ENCODE results near the gene CCN5. TPM values are rescaled to one million over a fixed set of nuclear protein-coding genes. Genes with fewer than 3 reads are reported as not detected.

Gene CCN5
- polyA plus RNA-seq, 1 experiment: 2.0 TPM

DNA sequence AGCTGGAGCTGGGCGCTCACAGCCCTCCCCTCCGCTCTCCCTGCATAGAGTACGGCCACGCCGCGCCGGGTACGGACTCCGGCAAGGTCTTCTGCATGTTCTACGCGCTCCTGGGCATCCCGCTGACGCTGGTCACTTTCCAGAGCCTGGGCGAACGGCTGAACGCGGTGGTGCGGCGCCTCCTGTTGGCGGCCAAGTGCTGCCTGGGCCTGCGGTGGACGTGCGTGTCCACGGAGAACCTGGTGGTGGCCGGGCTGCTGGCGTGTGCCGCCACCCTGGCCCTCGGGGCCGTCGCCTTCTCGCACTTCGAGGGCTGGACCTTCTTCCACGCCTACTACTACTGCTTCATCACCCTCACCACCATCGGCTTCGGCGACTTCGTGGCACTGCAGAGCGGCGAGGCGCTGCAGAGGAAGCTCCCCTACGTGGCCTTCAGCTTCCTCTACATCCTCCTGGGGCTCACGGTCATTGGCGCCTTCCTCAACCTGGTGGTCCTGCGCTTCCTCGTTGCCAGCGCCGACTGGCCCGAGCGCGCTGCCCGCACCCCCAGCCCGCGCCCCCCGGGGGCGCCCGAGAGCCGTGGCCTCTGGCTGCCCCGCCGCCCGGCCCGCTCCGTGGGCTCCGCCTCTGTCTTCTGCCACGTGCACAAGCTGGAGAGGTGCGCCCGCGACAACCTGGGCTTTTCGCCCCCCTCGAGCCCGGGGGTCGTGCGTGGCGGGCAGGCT is 35.1 kb downstream of the CCN5 start:
- TF ChIP-seq, protein P1, sequence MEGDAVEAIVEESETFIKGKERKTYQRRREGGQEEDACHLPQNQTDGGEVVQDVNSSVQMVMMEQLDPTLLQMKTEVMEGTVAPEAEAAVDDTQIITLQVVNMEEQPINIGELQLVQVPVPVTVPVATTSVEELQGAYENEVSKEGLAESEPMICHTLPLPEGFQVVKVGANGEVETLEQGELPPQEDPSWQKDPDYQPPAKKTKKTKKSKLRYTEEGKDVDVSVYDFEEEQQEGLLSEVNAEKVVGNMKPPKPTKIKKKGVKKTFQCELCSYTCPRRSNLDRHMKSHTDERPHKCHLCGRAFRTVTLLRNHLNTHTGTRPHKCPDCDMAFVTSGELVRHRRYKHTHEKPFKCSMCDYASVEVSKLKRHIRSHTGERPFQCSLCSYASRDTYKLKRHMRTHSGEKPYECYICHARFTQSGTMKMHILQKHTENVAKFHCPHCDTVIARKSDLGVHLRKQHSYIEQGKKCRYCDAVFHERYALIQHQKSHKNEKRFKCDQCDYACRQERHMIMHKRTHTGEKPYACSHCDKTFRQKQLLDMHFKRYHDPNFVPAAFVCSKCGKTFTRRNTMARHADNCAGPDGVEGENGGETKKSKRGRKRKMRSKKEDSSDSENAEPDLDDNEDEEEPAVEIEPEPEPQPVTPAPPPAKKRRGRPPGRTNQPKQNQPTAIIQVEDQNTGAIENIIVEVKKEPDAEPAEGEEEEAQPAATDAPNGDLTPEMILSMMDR (IDR thresholded peaks at IDR 0.05; ENCODE audit: insufficient read depth, low read depth, low read length): 0 out of 2 replicates have a peak, but pooled peaks have one; percentile 12
- no peak for DNase-seq (ENCODE audit: low read depth)
- H3K36me3 ChIP-seq (ENCODE audit: control insufficient read depth, insufficient read depth, low read length): no peaks in the 10 kb centered on the region
- ChIA-PET POLR2A (no interaction called here), CTCF (interaction anchor here (0.9 to 1.6 kb wide), 2 partner anchors 21 to 116 kb away, joined by 3 to 5 read pairs; no protein-coding TSS in a partner anchor)
- H3K4me3 ChIP-seq (ENCODE audit: low read depth, low read length): no peak overlapping the region
- peaks cover 10% of the 10 kb centered on the region for H3K27me3 ChIP-seq (ENCODE audit: control insufficient read depth, insufficient read depth, low read length)

DNA sequence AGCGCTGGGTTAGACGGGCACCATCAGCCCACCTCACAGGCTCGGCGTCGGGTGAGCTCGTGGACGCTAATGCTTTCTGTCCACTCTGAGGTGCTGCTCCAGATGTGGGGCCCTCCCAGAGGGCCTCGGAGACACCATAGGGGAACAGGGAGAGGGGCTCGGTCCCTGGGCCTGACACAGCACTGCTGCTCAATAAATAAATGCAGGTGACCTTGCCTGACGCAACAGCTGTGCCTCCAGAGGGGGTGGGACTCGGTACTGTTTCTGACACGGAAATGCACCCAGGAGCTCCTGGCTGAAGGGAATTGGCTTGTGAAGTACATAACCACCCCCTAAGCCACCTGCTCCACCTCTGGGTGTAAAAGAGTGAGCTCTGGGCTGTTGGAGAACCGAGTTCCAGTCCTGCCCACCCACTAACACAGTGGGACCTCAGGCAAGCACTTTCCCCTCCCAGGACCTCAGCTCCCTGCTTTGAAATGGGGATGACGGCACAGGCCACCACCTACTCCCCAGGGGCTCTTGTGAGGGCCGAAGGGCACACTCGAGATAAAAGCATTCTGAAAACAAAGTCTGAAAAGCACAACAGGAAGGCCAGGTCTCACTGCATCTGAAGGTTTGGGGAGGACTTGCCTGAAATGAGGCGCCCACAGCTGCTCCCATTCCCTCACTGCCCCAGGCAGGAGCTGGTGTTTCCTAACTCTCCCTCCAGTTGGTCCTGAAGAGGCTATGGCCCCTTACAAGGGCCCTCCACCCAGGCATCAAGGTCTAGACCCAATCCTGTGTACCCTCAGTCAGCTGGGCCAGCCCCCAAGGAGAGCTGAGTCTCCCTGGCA is 37.1 kb downstream of the CCN5 start:
- Histone ChIP-seq H3K27me3 (ENCODE audit: control insufficient read depth, insufficient read depth, low read length) (peaks cover 8% of the 10 kb centered on the region), H3K4me3 (ENCODE audit: low read depth, low read length) (no peak overlapping the region), H3K36me3 (ENCODE audit: control insufficient read depth, insufficient read depth, low read length) (no peaks in the 10 kb centered on the region)
- TF ChIP-seq, protein P1 (IDR thresholded peaks at IDR 0.05; ENCODE audit: insufficient read depth, low read depth, low read length): no peak
- CTCF ChIA-PET: interaction anchor here (0.9 to 2.0 kb wide), 7 partner anchors 18 to 122 kb away, joined by 3 to 5 read pairs (median 4); no protein-coding TSS in a partner anchor
- POLR2A ChIA-PET: no interaction called here
- DNase-seq (ENCODE audit: low read depth): no peak

GRCh38 chr20:44754554-44754953 is 39.4 kb downstream of the CCN5 start:
- H3K27me3 ChIP-seq (ENCODE audit: control insufficient read depth, insufficient read depth, low read length): peaks cover 5% of the 10 kb centered on the region; the same call in 1 of the 2 replicates
- TF ChIP-seq, protein P1 (IDR thresholded peaks at IDR 0.05; ENCODE audit: insufficient read depth, low read depth, low read length): no peak
- ChIA-PET CTCF (interaction anchor here (1.5 to 2.0 kb wide), 2 partner anchors 8 to 11 kb away, joined by 4 to 10 read pairs; partner anchors contain the start of gene KCNK15), POLR2A (no interaction called here)
- DNase-seq (ENCODE audit: low read depth): no peak
- H3K4me3 ChIP-seq (ENCODE audit: low read depth, low read length): no peak overlapping the region
- H3K36me3 ChIP-seq (ENCODE audit: control insufficient read depth, insufficient read depth, low read length): no peaks in the 10 kb centered on the region

DNA sequence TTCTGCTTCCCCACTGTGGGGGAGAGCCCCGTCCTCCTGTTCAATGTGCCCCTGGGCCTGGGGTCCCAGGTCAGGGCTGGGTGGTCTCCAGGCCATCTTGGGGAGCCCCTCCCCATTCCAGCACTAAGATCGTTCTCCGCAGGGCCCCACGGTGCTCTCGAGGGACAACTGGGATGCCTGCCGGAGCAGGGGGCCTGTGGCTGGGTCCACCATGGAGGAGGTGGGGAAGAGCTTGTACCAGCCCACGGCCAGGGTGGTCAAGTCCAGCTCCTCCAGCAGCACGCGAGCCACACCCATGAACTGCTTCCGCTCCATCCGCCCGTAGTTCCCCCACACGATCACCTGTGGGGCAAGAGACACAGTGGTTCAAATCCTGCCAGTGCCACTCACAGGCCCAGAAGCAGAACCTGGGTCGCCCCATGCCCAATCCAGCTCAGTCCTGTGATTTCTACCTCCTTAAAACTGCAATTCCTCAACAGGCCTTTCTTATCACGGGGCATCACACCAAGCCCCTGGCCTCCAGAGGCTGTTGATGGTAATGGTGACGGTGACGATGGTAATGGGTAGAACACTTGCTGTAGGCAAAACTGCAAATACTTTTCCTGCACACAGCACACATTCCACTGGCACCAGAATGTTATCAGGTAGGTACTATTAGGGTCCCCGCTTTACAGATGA is 41.0 kb downstream of the CCN5 start:
- no peaks in the 10 kb centered on the region for H3K36me3 ChIP-seq (ENCODE audit: control insufficient read depth, insufficient read depth, low read length)
- H3K27me3 ChIP-seq (ENCODE audit: control insufficient read depth, insufficient read depth, low read length): peaks cover 7% of the 10 kb centered on the region
- TF ChIP-seq, protein P1 (IDR thresholded peaks at IDR 0.05; ENCODE audit: insufficient read depth, low read depth, low read length): no peak
- no peak overlapping the region for H3K4me3 ChIP-seq (ENCODE audit: low read depth, low read length)
- CTCF ChIA-PET: interaction anchor here (1.3 to 2.0 kb wide), 2 partner anchors 9 to 13 kb away, joined by 4 to 10 read pairs; partner anchors contain the start of gene KCNK15
- POLR2A ChIA-PET: no interaction called here
- no peak for DNase-seq (ENCODE audit: low read depth)
